Upper lobe of left lung (tissue), 6 donors: ENCODE measurements around the gene PLK5. TPM values are rescaled to one million over a fixed set of nuclear protein-coding genes. Genes with fewer than 3 reads are reported as not detected.
"Not testable (repeated sequence)": the region's sequence is repeated elsewhere in the genome, so short reads cannot be mapped to it uniquely, and the experiment has no call there.

Experiments used
- ATAC-seq, 2 donors: fragments of 200-7000 bp; cut with Tn5 transposase; one replicate each; pipeline ENCODE4 v1.9.1; 2022; ENCODE audit warnings: mild to moderate bottlenecking in 2 of 2, moderate library complexity in 2 of 2; ENCODE audit not compliant: low FRiP score in 2 of 2
- DNase-seq, 2 donors: peaks; one replicate each; pipeline ENCODE4 v3.0.0-alpha.2; 2019 to 2020
- H3K27ac ChIP-seq, 4 donors: fragments of 200-600 bp; sonication (generic); one replicate each; pipeline ENCODE4 v1.5.1; 2016 to 2019
- H3K27me3 ChIP-seq, 4 donors: fragments of 200-600 bp; sonication (generic); one replicate each; pipeline ENCODE4 v1.5.1; 2017 to 2019
- H3K36me3 ChIP-seq, 4 donors: fragments of 200-600 bp; sonication (generic); one replicate each; pipeline ENCODE4 v1.5.1; 2016 to 2019
- H3K4me1 ChIP-seq, 4 donors: fragments of 200-600 bp; sonication (generic); one replicate each; pipeline ENCODE4 v1.5.1; 2018 to 2019
- H3K4me3 ChIP-seq, 4 donors: fragments of 200-600 bp; sonication (generic); one replicate each; pipeline ENCODE4 v1.5.1; 2017 to 2019; ENCODE audit warnings: mild to moderate bottlenecking in 2 of 4, moderate library complexity in 1 of 4
- H3K9me3 ChIP-seq, 4 donors: fragments of 200-600 bp; sonication (generic); one replicate each; pipeline ENCODE4 v1.5.1; 2018 to 2019
- EP300 ChIP-seq, 4 donors: sonication (generic); formaldehyde crosslinking; IDR thresholded peaks; one replicate each; pipeline ENCODE4 v1.5.1; 2017; ENCODE audit warnings: antibody characterized with exemption in 4 of 4, control low read depth in 2 of 4
- POLR2A ChIP-seq, 4 donors: fragments of 450-650 bp; IDR thresholded peaks; one replicate each; pipeline ENCODE4 v1.5.1; 2016 to 2017; ENCODE audit warnings: antibody characterized with exemption in 4 of 4, mild to moderate bottlenecking in 2 of 4
- POLR2AphosphoS5 ChIP-seq, 2 donors: sonication (generic); formaldehyde crosslinking; IDR thresholded peaks; one replicate each; pipeline ENCODE4 v1.5.1; 2017; ENCODE audit warnings: antibody characterized with exemption in 2 of 2
- WGBS, 2 donors: methylation state at CpG; one replicate each; pipeline ENCODE4 v1.1.5; 2017 to 2018; 5-methylcytosine and 5-hydroxymethylcytosine counted together
- total RNA-seq, 6 donors: library from RNA; depleted of rRNA in 4 of 6; stranded (reverse); fragments of >200 nt in 4 of 6; gene quantifications; one replicate each; pipeline versions ENCODE4 v1.1.0 to v1.2.1, GENCODE V29; 2016 to 2021
- TF ChIP-seq, protein P1 (sequence below), 6 experiments: fragments of 450-650 bp in 4 of 6; fragments of 200-600 bp in 2 of 6; sonication (generic) in 2 of 6; IDR thresholded peaks; one replicate each; pipeline ENCODE4 v1.5.1; 2016 to 2019; ENCODE audit warnings: antibody characterized with exemption in 6 of 6
- donor health status: DM: no; HTN: no; CAD: no; lungs with moderate emphysema.
- donor health status: DM: no; HTN: yes; CAD: no; lungs with severe emphysema.

PLK5 gene
- total RNA-seq, 6 donors from 2014 or later = not detected

DNA sequence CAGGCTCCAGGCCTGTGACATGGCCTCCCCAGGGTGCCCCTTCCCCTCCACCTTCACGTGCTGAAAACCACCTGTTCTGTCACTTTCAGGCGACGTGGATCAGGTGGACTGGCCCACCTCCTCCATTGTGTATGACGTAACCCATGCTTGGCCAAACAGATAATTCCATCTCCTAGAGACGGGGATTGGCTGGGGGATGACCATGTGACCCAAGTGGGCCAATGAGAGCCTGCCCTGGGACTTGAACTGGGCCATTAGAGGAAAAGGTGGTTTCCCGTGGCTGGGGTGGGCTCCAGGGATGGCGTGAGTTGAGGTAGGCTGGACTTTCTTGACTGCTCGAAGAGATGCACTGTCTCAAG, 7.5 kb upstream of the PLK5 start:
- DNase-seq = no peak
- H3K36me3 ChIP-seq = no peaks in the 10 kb centered on the region
- WGBS, 2 donors = 62 to 74% methylated on average over 7 to 8 of the region's 8 CpGs
- no peak for ATAC-seq
- TF ChIP-seq, protein P1, sequence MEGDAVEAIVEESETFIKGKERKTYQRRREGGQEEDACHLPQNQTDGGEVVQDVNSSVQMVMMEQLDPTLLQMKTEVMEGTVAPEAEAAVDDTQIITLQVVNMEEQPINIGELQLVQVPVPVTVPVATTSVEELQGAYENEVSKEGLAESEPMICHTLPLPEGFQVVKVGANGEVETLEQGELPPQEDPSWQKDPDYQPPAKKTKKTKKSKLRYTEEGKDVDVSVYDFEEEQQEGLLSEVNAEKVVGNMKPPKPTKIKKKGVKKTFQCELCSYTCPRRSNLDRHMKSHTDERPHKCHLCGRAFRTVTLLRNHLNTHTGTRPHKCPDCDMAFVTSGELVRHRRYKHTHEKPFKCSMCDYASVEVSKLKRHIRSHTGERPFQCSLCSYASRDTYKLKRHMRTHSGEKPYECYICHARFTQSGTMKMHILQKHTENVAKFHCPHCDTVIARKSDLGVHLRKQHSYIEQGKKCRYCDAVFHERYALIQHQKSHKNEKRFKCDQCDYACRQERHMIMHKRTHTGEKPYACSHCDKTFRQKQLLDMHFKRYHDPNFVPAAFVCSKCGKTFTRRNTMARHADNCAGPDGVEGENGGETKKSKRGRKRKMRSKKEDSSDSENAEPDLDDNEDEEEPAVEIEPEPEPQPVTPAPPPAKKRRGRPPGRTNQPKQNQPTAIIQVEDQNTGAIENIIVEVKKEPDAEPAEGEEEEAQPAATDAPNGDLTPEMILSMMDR (IDR thresholded peaks at IDR 0.05) = no peak
- H3K9me3 ChIP-seq = no peaks in the 10 kb centered on the region
- H3K27ac ChIP-seq = no peak overlapping the region
- H3K4me3 ChIP-seq = no peak overlapping the region
- H3K4me1 ChIP-seq = peaks cover 9 to 18% (median 14%) of the 10 kb centered on the region in 4 donors
- peaks cover 0 to 25% (median 12%) of the 10 kb centered on the region in 4 donors for H3K27me3 ChIP-seq

DNA sequence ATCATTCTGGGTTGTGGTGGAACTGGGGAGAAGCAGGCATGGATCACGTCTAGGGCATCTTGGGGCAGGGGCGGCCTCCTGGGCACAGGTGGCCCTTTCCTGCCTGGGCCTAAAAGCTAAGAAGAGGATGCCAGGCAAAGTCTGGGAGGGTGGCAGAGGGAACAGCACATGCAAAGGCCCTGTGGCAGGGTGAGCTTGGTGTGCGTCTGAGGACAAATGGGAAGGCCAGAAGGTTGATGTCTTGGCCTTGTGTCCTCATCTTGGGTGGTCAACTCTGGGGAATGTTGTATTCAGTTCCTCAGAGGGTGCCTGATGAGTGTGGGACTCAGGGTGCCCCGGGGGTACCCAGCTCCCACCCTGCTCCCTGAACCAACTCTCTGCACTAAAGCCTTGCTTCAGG, 5.4 kb upstream of the PLK5 start:
- H3K4me1 ChIP-seq = peaks cover 1 to 5% (median 3%) of the 10 kb centered on the region in 4 donors
- H3K27ac ChIP-seq = no peak overlapping the region
- DNase-seq (no peak), ATAC-seq (no peak)
- TF ChIP-seq POLR2AphosphoS5 (IDR thresholded peaks at IDR 0.05) (no peak), POLR2A (IDR thresholded peaks at IDR 0.05) (no peak), EP300 (IDR thresholded peaks at IDR 0.05) (no peak)
- TF ChIP-seq, protein P1 (IDR thresholded peaks at IDR 0.05) = no peak
- no peak overlapping the region for H3K4me3 ChIP-seq
- peaks cover 0 to 17% (median 6%) of the 10 kb centered on the region in 4 donors for H3K27me3 ChIP-seq
- H3K36me3 ChIP-seq = no peaks in the 10 kb centered on the region
- no peaks in the 10 kb centered on the region for H3K9me3 ChIP-seq
- 82 to 92% methylated on average over 2 to 4 of the region's 4 CpGs for WGBS, 2 donors

DNA sequence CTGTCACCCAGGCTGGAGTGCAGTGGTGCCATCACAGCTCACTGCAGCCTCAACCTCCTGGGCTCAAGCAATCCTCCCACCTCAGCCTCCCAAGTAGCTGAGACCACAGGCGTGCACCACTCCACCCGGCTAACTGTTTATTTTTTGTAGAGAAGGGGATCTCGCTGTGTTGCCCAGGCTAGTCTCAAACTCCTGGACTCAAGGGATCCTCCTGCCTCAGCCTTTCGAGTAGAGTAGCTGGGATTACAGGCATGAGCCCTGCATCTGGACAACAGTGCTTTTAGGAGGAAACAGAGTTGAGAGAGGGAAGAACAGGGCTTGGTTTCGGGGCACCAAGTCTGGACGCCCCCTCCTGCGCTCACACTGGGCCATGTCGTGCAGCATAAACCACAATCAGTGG, 4.1 kb upstream of the PLK5 start:
- 75 to 79% methylated on average over 5 to 8 of the region's 8 CpGs for WGBS, 2 donors
- peaks cover 0 to 23% (median 11%) of the 10 kb centered on the region in 4 donors for H3K27me3 ChIP-seq
- peaks cover 0 to 10% (median 3%) of the 10 kb centered on the region in 4 donors for H3K4me1 ChIP-seq
- DNase-seq, H3K4me3 ChIP-seq, H3K27ac ChIP-seq, ATAC-seq, H3K9me3 ChIP-seq, H3K36me3 ChIP-seq: not testable (repeated sequence)

DNA sequence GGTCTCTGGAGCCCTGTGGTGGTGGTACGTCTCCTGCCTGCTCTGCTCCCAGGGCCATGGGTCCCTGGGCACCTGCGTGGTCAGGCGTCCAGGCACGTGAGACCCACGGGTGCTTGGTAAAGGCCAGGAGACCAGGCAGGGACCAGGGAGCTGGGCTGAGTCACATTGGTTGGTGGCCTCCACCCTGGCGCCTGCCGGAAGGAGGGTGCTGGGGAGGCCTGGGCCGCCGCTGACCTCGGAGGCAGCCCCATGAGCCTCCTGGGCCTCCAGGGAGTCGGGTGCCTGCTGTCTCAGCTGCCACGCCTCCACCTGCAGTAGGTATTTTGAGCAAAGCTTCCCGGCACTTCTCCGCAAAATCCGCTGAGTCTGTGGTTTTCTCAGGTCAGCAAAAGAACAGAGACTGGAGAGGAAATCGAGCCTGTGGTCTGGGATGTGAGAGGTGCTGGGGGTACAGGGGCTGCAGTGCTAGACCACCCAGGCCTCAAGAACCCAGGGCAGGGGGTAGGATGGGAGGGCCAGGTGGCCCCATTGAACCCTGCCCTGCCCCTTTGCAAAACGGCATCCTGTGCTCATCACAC, 3.6 kb upstream of the PLK5 start:
- DNase-seq = no peak
- TF ChIP-seq, protein P1 (IDR thresholded peaks at IDR 0.05) = no peak
- TF ChIP-seq POLR2AphosphoS5 (IDR thresholded peaks at IDR 0.05) (no peak), POLR2A (IDR thresholded peaks at IDR 0.05) (no peak), EP300 (IDR thresholded peaks at IDR 0.05) (no peak)
- no peaks in the 10 kb centered on the region for H3K9me3 ChIP-seq
- H3K36me3 ChIP-seq = no peaks in the 10 kb centered on the region
- H3K4me3 ChIP-seq = no peak overlapping the region
- peaks cover 0 to 10% (median 3%) of the 10 kb centered on the region in 4 donors for H3K4me1 ChIP-seq
- no peak overlapping the region for H3K27ac ChIP-seq
- H3K27me3 ChIP-seq = peaks cover 0 to 28% (median 12%) of the 10 kb centered on the region in 4 donors
- WGBS, 2 donors = 78 to 82% methylated on average over 9 to 14 of the region's 17 CpGs
- no peak for ATAC-seq

DNA sequence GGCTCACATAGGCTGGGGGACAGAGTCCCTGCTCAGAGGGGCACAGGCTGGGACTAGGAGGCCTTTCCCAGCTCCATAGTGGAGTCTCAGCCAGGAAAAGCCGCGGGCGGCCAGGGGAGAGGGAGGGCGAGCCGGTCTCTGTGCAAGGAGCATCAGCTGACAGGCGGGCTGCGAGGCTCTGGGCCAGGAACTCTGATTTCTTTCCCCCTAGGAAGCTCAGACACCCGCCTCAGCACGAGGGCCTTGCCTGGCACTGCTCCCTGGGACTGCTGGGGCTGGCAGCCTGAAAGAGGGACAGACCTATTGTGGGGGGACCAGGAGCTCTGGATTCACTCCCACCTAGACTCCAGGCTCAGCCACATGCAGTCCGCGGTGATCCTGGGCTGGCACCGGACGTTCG, 2.2 kb upstream of the PLK5 start:
- no peak for DNase-seq
- no peak overlapping the region for H3K4me3 ChIP-seq
- H3K4me1 ChIP-seq = peaks cover 0 to 10% (median 3%) of the 10 kb centered on the region in 4 donors
- H3K36me3 ChIP-seq = no peaks in the 10 kb centered on the region
- H3K9me3 ChIP-seq = no peaks in the 10 kb centered on the region
- no peak for ATAC-seq
- WGBS, 2 donors = 59% methylated on average over 11 of the region's 14 CpGs; no CpG with 5 or more reads in 1 of the 2 donors
- H3K27ac ChIP-seq = no peak overlapping the region
- H3K27me3 ChIP-seq = peaks cover 0 to 36% (median 14%) of the 10 kb centered on the region in 4 donors
- TF ChIP-seq, protein P1 (IDR thresholded peaks at IDR 0.05) = no peak
- no peak for TF ChIP-seq EP300 (IDR thresholded peaks at IDR 0.05)
